NCI-H1436 treated with DMSO at 0.1 percent for 48 hours (cell line): ENCODE measurements around the gene LMAN2.

Experiments used
- DNase-seq: peaks from one replicate; lab custom pipeline; 2025; lab: John Stamatoyannopoulos, UW

Gene LMAN2

DNA sequence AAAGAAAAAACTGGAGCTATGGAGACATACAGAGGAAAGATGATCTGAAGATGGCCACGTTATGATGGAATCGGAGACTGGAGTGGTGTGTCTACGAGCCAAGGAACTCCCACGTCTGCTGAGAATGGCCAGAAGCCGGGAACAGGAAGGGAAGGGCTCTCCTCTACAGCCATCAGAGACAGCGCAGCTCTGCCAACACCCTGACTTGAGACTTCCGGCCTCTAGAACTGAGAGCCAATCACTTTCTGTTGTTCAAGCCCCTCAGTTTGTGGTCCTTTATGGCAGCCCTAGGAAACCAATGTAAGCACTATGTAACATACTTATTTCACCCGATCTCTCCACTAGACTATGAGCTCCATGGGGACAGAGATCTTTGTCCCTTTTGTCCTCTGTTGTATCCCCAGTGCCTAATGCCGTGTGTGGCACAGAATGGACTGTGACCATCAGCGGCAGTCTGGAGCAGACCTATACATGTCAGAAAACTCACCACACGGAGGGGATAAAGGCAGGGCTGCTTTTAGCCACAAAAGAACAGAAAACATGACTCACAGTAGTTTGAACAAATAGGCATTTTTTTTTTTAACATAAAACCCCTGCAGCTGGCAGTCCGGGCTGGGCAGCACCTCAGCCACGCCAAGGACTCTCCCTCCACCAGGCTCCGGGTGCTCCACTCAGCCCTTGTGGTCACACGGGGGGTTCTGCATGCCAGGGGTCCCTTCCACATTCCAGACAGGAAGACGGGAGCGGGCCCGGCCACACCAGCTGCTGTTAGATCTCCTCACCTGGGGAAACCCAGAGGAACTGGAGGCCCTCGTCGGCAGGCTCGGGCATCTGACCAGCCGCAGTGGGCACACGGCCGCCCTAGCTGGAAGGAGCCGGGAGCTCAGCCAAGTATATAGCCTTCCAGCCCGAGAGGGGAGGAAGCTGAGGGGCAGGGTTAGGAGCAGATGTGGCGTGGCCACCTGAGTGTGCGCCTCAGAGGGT is 23.6 kb downstream of the LMAN2 start:
- no peak for DNase-seq

- no peak for DNase-seq
These were observed 25.5 kb downstream of the LMAN2 start for GRCh38 chr5:177325868-177326381.

GRCh38 chr5:177320879-177321278 is 30.6 kb downstream of the LMAN2 start:
- DNase-seq = no peak

- DNase-seq = no peak
These were observed 31.4 kb downstream of the LMAN2 start for GRCh38 chr5:177319913-177320588.

GRCh38 chr5:177317959-177318377 is 33.5 kb downstream of the LMAN2 start:
- no peak for DNase-seq

DNA sequence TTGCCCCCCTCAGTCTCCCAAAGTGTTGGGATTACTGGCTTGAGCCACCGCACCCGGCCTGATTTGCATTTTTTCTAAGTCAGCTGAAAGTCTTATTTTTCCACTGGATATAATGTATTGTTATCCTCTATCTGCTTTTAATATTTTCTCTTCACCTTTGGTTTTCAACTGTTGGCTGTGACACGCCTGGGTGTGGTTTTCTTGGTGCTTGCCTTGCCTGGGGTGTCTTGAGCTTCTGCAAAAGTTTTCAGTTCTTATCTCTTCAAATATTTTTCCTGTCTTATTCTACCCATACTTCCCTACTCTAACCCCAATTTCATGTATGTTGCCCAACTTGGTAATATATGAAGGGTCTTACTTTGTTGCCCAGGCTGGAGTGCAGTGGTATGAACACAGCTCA is 35.5 kb downstream of the LMAN2 start:
- DNase-seq = no peak

- DNase-seq = no peak
These were observed 36.1 kb downstream of the LMAN2 start for GRCh38 chr5:177315411-177315810.

DNA sequence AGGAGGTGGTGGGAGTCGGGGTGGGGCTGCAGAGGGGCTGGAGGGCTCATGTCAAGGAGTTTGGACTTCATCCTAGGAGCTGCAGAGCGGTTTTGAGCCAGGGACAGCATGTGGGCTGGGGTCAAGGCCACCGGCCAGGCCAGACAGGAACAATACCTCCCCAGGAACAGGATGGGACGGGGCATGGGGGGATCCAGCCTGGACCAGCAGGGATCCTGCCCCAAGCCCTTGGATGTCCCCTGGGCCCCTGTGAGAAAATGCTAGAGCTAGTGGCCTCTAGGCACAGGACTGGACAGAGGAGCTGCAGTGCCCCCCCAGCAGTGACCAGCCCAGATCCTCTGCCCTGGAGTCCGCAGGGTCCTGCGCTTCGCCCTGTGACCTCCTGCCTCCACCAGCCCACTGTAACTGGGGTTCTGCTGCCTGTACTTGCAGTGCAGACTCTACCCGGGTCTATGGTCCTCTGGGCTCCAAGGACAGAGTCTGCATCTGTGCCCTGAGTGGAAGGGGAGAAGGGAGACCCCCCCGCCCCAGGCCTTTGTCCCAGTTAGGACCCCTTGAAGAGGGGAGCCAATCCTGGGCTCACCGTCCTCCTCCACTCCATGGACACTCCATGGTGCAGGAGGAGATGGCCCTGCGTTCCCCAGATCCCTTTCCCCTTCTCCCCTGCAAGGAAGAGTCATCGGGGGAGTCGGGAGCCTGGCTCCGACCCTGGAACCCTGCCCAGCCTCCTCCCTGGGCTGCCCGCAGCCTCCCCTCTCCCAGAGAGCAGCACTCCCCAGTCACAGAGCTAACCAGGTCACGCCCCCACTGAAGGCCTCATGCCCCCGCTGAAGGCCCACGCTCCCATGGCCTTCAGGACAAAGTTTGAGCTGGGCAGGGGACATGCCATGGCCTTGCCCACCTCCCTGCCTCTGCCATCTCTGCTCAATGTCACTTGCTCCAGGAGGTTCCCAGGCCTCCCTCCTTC is 36.8 kb downstream of the LMAN2 start:
- no peak for DNase-seq

DNA sequence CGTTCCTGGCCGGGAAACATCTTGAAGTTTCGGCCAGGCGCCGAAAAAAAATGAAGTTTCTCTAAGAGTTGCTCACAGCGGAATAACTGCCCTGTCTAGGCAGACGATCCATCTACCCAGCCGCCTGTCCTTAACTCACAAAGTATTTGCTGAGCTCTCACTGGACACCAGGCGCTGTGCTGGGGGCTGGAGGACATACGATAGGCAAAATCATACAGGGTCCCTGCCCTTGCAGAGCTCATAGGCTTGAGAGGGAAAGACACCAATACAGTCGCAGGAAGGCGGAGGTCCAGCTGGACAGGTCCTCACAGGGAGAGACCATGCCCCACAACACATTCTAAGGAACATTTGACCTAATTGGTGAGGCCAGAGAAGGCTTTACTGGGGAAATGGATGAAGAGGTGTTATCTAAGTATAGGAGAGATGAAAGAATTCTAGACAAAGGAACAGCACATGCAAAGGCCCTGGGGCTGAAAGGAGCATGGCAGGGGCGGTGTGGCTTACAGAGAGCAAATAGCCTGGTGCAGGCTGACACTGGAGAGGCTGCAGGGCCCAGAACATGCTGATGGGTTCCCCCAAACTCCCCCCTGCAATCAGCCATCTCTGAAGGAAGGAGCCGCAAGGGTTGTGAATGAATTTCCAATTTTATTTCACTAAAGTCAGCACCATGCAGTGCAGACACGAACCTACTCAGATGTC is 37.8 kb downstream of the LMAN2 start:
- DNase-seq = no peak

DNA sequence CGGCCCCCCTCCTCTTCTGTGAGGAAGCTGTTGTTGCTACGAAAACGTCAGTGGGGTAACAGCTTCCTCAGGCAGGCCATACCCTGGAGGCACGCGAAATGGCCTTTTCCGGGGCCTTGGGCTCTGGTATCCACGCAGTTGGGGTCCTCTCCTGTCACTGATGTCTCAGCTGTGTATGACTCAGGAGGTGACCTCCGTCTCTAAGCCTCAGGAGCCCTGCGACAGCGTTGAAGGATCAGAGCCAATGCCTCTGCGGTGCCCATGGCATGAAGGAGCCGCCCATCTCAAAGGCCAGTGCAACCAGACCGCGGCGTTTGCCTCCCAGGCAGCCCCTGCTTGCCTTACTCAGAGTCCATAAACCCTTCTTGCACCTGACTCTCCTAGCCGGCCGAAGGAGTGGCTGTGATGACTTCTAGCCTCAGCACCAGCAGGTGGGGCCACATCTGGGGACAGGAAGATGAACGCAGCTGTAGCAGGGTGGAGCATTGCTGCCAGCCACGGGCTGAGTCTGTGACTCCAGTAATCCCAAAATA is 38.8 kb downstream of the LMAN2 start:
- DNase-seq = no peak

DNA sequence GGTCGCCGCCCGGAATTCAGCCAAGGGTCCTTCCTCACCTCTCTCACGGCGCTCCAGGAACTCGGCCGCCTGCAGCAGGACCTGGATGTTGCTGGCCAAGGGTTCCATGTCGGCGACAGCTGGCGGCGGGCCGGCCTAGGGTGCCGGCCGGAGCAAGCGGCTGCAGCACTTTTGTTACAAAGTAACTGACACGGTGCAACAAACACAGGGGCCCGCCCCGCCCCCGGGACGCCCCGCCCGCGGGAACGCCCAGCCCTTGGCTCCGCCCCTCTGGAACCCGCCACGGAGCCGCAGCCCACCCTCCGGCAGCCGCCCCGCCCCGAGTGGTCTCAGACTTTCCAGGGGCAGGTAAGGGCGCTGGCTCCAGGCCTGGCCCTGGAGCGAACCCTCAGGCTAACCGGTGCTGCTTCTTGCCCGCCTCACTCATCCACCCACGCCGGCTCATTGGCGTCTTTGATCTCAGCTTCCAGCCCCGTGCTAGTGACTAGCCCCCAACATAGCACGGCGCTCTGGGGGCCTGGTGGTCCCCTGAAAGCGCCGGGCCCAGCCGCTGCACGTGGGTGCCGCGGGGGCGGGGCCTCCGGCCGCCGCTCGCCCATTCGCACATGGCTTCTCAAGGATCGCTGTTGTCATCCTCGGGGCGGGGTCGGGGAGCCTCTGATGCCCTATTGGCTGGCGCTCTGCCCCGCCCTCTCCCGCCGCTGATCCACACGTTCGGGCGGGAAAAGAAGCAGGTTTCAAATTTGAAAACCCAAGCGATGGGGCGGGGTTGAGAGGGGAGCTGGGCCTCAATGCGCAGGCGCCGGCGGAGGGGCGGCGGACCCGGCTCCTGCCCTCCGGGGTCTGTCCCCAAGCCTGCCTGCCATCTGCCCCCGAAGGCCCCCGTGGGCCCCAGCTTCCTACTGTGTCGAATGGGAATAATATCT is 39.5 kb downstream of the LMAN2 start, which contains the start of gene MXD3:
Gene MXD3, minus strand, starts transcription at position 176 of the 926 bp plus-strand sequence. Its CDS starts 68 bp downstream, at position 108.
- DNase-seq = peak; percentile 55

DNA sequence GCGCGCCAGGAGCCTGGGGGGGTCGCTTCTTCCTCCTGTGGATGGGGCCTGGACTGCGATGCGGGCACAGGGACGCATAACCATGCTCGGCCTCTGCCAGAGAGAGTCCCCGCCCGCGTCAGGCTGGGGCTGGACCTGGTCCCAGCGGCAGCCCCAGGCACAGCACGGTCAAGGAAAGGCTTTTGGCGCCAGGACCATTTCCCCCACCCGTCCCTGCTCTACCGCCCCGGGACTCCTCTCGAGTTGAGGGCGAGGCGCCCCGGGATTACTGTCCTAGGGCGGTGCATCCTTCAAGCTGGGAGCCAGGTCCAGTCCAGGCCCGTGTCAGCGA is 40.1 kb downstream of the LMAN2 start:
- DNase-seq = no peak

- DNase-seq = no peak
These were observed 40.6 kb downstream of the LMAN2 start for GRCh38 chr5:177310757-177311391.

GRCh38 chr5:177310332-177310731 is 41.1 kb downstream of the LMAN2 start:
- DNase-seq = no peak

DNA sequence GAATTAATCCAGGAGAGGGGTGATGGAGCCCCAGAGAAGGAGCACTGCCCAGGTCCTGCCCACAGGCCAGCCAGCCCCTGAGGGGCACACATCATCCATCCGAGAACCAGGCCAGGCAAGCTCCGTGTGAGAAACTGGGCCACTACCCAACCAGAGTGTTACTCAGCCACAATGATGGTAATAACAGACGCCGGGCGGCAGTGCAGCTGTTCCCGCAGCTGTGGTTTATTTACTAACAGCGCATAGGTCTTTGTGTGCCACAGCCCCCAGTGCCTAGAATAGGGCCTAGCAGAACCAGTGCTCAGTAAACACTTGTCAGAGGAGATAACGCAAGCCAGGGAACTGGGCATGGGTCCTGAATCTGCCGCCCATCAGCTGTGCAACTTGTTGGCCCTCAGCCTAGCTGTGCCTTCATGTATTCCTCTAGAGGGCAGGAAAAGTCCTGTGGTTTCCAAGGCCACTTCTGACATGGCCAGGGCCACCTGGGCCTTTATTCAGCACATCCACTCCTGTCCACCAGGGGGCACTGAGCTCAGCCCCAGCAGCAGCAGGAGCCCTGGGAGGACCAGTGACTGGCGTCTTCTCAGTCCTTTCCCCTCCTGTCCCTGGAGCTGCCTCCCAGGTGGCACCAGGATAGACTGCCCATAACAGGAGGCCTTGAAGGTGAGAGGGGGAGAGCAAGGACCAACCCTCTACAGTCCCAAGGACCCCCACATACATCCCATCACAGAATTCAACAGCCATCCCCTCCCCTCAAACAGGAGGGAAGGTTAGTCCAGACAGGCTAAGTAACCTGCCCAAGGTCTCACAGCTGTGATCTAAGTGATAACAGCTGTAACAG is 41.9 kb downstream of the LMAN2 start:
- no peak for DNase-seq

- DNase-seq = no peak
These were observed 42.7 kb downstream of the LMAN2 start for GRCh38 chr5:177308740-177309139.

DNA sequence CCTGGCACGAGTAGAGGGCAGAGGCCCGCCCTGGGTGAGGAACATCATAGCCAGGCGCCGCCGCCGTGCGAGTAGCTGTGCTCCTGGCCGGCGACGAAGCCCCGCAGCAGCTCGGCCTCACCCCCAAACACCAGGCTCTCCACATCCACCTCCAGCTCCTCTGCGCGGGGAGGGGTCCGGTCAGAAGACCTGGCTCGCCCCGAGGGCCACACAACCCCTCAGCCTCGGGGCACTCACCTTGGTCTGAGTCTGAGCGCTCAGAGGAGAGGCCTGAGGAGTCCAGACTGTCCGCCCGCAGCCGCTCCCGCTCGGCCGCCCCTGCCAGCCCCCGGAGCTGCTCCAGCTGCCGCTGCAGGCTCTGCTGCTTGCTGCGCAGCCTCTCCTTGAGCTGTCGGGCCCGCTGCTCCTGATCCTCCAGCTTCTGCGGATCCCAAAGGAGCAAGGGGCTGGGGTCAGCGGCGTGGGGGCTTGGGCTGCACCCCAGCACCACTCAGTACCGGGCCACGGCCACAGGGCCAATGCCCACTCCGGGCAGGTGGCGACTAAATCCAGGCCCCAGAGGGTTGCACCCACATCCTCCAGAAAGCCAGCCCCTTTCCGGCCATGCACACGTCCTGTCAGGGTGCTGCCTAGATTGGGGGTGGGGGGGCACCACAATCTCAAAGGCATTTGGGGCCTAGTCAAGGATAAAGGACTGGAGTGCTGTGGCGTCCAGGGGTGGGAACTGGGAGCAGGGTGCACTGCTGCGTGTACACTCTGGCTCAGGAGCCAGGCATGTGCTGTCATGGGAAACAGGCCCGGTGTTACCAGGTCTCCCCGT is 43.7 kb downstream of the LMAN2 start:
- no peak for DNase-seq
